K562 (cell line): ENCODE data around the gene IRF3. TPM values are rescaled to one million over a fixed set of nuclear protein-coding genes. Genes with fewer than 3 reads are reported as not detected.
A peak's percentile ranks its signal among the peaks of the same experiment; 100 is the strongest.
"Not testable (repeated sequence)": the region's sequence is repeated elsewhere in the genome, so short reads cannot be mapped to it uniquely, and the experiment has no call there.

Source experiments
- ATAC-seq: fragments of 200-7000 bp; cut with Tn5 transposase; 3 replicates; pipeline ENCODE4 v1.9.1; 2020; ENCODE audit warnings: moderate library complexity
- BruUV-seq: library from RNA; stranded (reverse); fragments of 400-500 nt; replicated peaks from 2 replicates; lab custom pipeline; 2021; lab: Mats Ljungman, UMichigan
- CTCF ChIA-PET: fragments of 300-600 bp; formaldehyde crosslinking; extraction: SDS; loops from one replicate; lab custom pipeline; 2021; ENCODE audit warnings: low intra/inter-chr PET ratio; lab: Yijun Ruan, JAX
- POLR2A ChIA-PET: fragments of 300-600, 350-650 bp; sonication (Branson Sonifier 250); formaldehyde crosslinking; extraction: SDS; loops from one replicate; lab custom pipeline; 2021; ENCODE audit warnings: antibody characterized with exemption, inconsistent platforms; lab: Yijun Ruan, JAX
- DNase-seq, 4 experiments: peaks; one replicate each; pipeline versions ENCODE4 v3.0.0 to v3.0.0-alpha.2; 2011 to 2018; ENCODE audit warnings: low spot score in 3 of 4, mixed read lengths in 3 of 4; ENCODE audit errors: extremely low read depth in 1 of 4
- FAIRE-seq: peaks from 2 replicates; lab custom pipeline; 2011; peaks lifted over from hg19 to GRCh38; lab: Jason Lieb, UNC
- H2AFZ ChIP-seq: 2 replicates; pipeline ENCODE4 v1.6.0; 2011; ENCODE audit warnings: low read depth, low read length, control low read depth, inconsistent platforms
- H3K27ac ChIP-seq: fragments of 200-600 bp; 3 replicates; pipeline ENCODE4 v1.8.0; 2011; ENCODE audit warnings: low read depth, mild to moderate bottlenecking, control low read depth, inconsistent platforms, low read length, moderate library complexity, mixed read lengths; ENCODE audit errors: extremely low read depth
- H3K27me3 ChIP-seq, 2 experiments: fragments of 300-600 bp in 1 of 2; 2 replicates in 1 of 2; 3 replicates in 1 of 2; pipeline versions ENCODE4 v1.6.0 to v1.8.0; 2011; ENCODE audit warnings: inconsistent platforms in 2 of 2, low read length in 2 of 2, mild to moderate bottlenecking in 1 of 2, mixed read lengths in 1 of 2, moderate library complexity in 1 of 2; ENCODE audit not compliant: control insufficient read depth in 2 of 2, insufficient read depth in 2 of 2
- H3K36me3 ChIP-seq: fragments of 300-600 bp; 3 replicates; pipeline ENCODE4 v1.8.0; 2011; ENCODE audit warnings: mild to moderate bottlenecking, low read length, inconsistent platforms; ENCODE audit not compliant: control insufficient read depth, insufficient read depth
- H3K4me1 ChIP-seq, 2 experiments: fragments of 200-600 bp in 1 of 2; replicated peaks in 1 of 2; 2 replicates in 1 of 2; 3 replicates in 1 of 2; pipeline versions ENCODE4 v1.5.1 to v1.8.0; 2011; ENCODE audit warnings: inconsistent platforms in 2 of 2, low read length in 2 of 2, mild to moderate bottlenecking in 1 of 2, mixed read lengths in 1 of 2, moderate library complexity in 1 of 2; ENCODE audit not compliant: control insufficient read depth in 2 of 2, insufficient read depth in 2 of 2
- H3K4me2 ChIP-seq: 2 replicates; pipeline ENCODE4 v1.6.1; 2011; ENCODE audit warnings: low read length, control low read depth, inconsistent platforms, mixed read lengths; ENCODE audit not compliant: insufficient read depth
- H3K4me3 ChIP-seq: fragments of 200-600 bp; sonication (generic), shearing (Covaris generic); 2 replicates; pipeline ENCODE4 v1.5.1; 2016; ENCODE audit warnings: control low read depth, inconsistent platforms
- H3K79me2 ChIP-seq: fragments of 200-600 bp; 3 replicates; pipeline ENCODE4 v1.8.0; 2011; ENCODE audit warnings: low read length, inconsistent platforms; ENCODE audit not compliant: control insufficient read depth, insufficient read depth
- H3K9ac ChIP-seq, 2 experiments: 2 replicates each; pipeline versions ENCODE4 v1.6.0 to v1.6.1; 2011; ENCODE audit warnings: low read depth in 2 of 2, low read length in 2 of 2, control low read depth in 1 of 2, inconsistent platforms in 1 of 2, mild to moderate bottlenecking in 1 of 2, mixed read lengths in 1 of 2; ENCODE audit not compliant: insufficient read depth in 1 of 2
- H3K9me1 ChIP-seq: one replicate; pipeline ENCODE4 v1.6.0; 2011; ENCODE audit warnings: inconsistent platforms, mild to moderate bottlenecking, low read length, moderate library complexity; ENCODE audit not compliant: control insufficient read depth, insufficient read depth
- H3K9me3 ChIP-seq: replicated peaks from 2 replicates; pipeline ENCODE4 v1.5.1; 2011; ENCODE audit warnings: low read depth, low read length, inconsistent platforms; ENCODE audit not compliant: control insufficient read depth, insufficient read depth
- H4K20me1 ChIP-seq: replicated peaks from 2 replicates; pipeline ENCODE4 v1.6.1; 2011; ENCODE audit warnings: low read length, inconsistent platforms, mixed read lengths; ENCODE audit not compliant: control insufficient read depth, insufficient read depth
- CEBPB ChIP-seq: fragments of 450-650 bp; IDR thresholded peaks from 2 replicates; pipeline ENCODE4 v1.6.1; 2016; ENCODE audit warnings: missing genetic modification characterization, missing compliant biosample characterization
- CEBPG ChIP-seq, 3 experiments: fragments of 200-800 bp in 1 of 3; sonication (Bioruptor generic) in 1 of 3; sonication (generic) in 1 of 3; formaldehyde crosslinking in 1 of 3; IDR thresholded peaks in 2 of 3; conservative IDR thresholded peaks in 1 of 3; 2 replicates each; pipeline versions ENCODE4 v1.6.1 to v1.8.0; 2016 to 2022; ENCODE audit warnings: missing compliant biosample characterization in 2 of 3, missing genetic modification characterization in 2 of 3, mild to moderate bottlenecking in 1 of 3, missing genetic modification reagents in 1 of 3
- FOXK1 ChIP-seq: sonication (generic); formaldehyde crosslinking; IDR thresholded peaks from 2 replicates; pipeline ENCODE4 v1.8.0; 2022; ENCODE audit warnings: missing genetic modification reagents, mild to moderate bottlenecking, borderline replicate concordance
- KDM1A ChIP-seq, 2 experiments: fragments of 450-650 bp; IDR thresholded peaks; 2 replicates each; pipeline ENCODE4 v1.6.1; 2016; ENCODE audit warnings: mild to moderate bottlenecking in 2 of 2
- POLR2G ChIP-seq: fragments of 200-400 bp; formaldehyde crosslinking; IDR thresholded peaks from 2 replicates; pipeline ENCODE4 v1.6.1; 2017; ENCODE audit warnings: low read depth, mild to moderate bottlenecking, antibody characterized with exemption, low read length, moderate library complexity
- RCOR1 ChIP-seq, 2 experiments: IDR thresholded peaks; 2 replicates each; pipeline ENCODE4 v1.6.1; 2012; ENCODE audit warnings: low read depth in 2 of 2, low read length in 2 of 2, borderline replicate concordance in 1 of 2, improper control_type of control experiment in 1 of 2
- WGBS: fragments of 100-300 bp; shearing (Covaris generic); methylation state at CpG from one replicate; pipeline ENCODE4 v1.1.6; 2016; ENCODE audit warnings: low coverage, mixed read lengths; ENCODE audit not compliant: insufficient coverage; ENCODE audit errors: missing lambda C conversion rate; 5-methylcytosine and 5-hydroxymethylcytosine counted together
- in situ Hi-C: fragments of 300-500 bp; cut with MboI; formaldehyde crosslinking; loops from 4 replicates; pipeline ENCODE4 v1.15.0; 2018; ENCODE audit warnings: inconsistent platforms, mixed read lengths
- intact Hi-C: fragments of 100-400 bp; cut with micrococcal nuclease; formaldehyde crosslinking; loops from 2 replicates; pipeline ENCODE4 v1.14.2; 2022
- polyA plus RNA-seq, 8 experiments: library from polyadenylated mRNA; depleted of rRNA in 4 of 8; stranded (reverse) in 5 of 8; unstranded in 3 of 8; fragments of >200 nt; fragmentation: Nextera tagmentation in 2 of 8; fragmentation: Illumina TruSeq in 1 of 8; extraction: Ambion mirVana in 2 of 8; extraction: Trizol in 1 of 8; gene quantifications; 2 replicates each; pipeline versions ENCODE4 v1.2.1 to v1.2.3, GENCODE V29; 2011 to 2014; ENCODE audit warnings: inconsistent platforms in 1 of 8, missing spikeins in 1 of 8
- total RNA-seq, 7 experiments: library from RNA; depleted of rRNA in 6 of 7; stranded (reverse); fragments of >200 nt in 6 of 7; fragmentation: Illumina TruSeq in 2 of 7; extraction: Trizol in 2 of 7; gene quantifications; 2 replicates each; pipeline versions ENCODE4 v1.2.1 to v1.2.3, GENCODE V29; 2011 to 2021; ENCODE audit warnings: low replicate concordance in 1 of 7

Gene IRF3
- total and polyA plus RNA-seq, 9 of the 15 experiments (the other 6 are each of a cell fraction or from before 2014, with no cell fraction given) = 7.5 to 145 (median 65.4) TPM

DNA sequence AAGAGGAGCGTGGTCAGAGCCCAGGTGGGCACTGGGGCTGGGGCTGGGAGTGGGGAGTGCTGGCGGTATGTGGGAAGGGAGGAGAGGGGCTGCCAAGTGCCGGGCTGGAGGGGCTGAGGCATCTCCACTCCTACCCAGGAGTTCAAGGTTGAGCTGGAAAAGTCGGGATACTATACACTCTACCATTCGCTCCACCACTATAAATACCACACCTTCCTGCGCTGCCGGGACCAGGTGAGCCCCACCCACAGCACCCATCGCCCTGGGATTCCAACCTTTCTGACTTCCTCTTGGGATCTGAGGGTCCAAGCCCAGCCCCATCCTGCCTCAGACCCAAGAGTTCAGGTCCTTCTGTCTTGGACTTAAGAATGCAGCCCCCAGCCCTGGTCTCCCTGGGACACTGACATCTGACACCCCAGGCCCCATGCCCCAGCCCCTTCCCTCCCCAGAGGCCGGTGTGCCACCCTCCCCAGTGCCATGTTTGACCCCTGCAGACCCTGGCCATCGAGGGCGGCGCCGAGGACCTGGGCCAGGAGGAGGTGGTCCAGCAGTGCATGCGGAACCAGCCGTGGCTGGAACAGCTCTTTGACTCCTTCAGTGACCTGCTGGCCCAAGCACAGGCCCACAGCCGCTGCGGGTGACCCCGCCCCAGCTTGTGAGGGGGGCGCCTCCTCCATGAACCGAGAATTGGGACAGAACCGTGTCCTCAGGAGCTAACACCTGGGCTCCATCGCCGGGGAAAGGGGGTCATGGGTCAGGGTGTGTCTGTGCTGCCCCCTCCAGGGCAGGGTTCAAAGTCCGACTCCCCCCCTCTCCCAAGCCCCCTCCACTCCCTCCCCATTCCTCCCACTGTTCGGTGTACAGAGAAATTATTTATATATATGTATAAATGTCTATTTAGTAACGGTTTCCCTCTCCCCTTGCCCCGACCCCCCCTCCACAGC, 40.4 kb downstream of the IRF3 start:
- ChIA-PET CTCF (no interaction called here), POLR2A (interaction anchor here (0.7 kb wide), 1 partner anchor 156 kb away, joined by 4 read pairs; no protein-coding TSS in a partner anchor)
- Histone ChIP-seq H3K27me3 (no peaks in the 10 kb centered on the region), H3K36me3 (peaks cover 39% of the 10 kb centered on the region; the same call in 1 of the 3 replicates), H3K9me1 (no peaks in the 10 kb centered on the region), H3K27ac (no peak overlapping the region), H3K4me3 (no peak overlapping the region), H3K4me1 (peaks cover 0 to 13% of the 10 kb centered on the region in 2 experiments; a peak in 2 of 5 replicates), H2AFZ (no peak overlapping the region), H4K20me1 (no peaks in the 10 kb centered on the region), H3K9me3 (no peaks in the 10 kb centered on the region), H3K9ac (peak overlapping the region in 1 of 2 experiments; percentile 64; a peak in 2 of 4 replicates), H3K79me2 (no peaks in the 10 kb centered on the region), H3K4me2 (no peak overlapping the region)
- TF ChIP-seq FOXK1 (CRISPR knock-in tag) (no peak), POLR2G (0 out of 2 replicates have a peak, but pooled peaks have one; percentile 16)
- no TSS peak for BruUV-seq
- in situ Hi-C loops (no loop called here), intact Hi-C loops (no loop called here)
- WGBS = 86% methylated on average over 10 of the region's 27 CpGs
- ATAC-seq (peak; percentile 53; the same call in 2 of the 3 replicates), FAIRE-seq (no peak), DNase-seq (no peak)

DNA sequence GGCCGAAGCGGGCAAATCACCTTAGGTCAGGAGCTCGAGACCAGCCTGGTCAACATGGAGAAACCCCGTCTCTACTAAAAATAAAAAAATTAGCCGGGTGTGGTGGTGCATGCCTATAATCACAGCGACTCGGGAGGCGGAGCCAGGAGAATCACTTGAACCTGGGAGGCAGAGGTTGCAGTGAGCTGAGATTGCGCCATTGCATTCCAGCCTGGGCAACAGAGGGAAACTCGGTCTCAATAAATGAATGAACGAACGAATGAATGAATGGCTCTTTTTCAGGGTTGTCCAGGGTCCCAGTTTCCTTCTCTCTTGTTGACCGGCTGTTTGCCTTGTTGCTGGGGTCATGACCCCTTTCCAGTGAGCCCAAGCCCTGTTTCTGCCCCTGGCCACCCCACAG, 47.8 kb downstream of the IRF3 start:
- ATAC-seq; H3K9me1 ChIP-seq; intact Hi-C loops; in situ Hi-C loops; H2AFZ ChIP-seq; H3K27me3 ChIP-seq; H3K27ac ChIP-seq; H4K20me1 ChIP-seq; H3K4me2 ChIP-seq; DNase-seq; H3K4me3 ChIP-seq; BruUV-seq; CTCF ChIA-PET; H3K4me1 ChIP-seq; H3K9ac ChIP-seq; FAIRE-seq; H3K79me2 ChIP-seq; H3K9me3 ChIP-seq; TF ChIP-seq CEBPG (CRISPR knock-in tag; IDR thresholded peaks at IDR 0.05): not testable (repeated sequence)
- TF ChIP-seq CEBPG (tag; conservative IDR thresholded peaks at IDR 0.05 in 1 of 2, IDR thresholded peaks at IDR 0.05 in 1 of 2) (0 out of 4 replicates have a peak, but pooled peaks of 1 of the 2 experiments have one; percentile 17), KDM1A (IDR thresholded peaks at IDR 0.05) (peak; percentile 86 to 90), CEBPB (tag) (peak; percentile 42; the same call in 1 of the 2 replicates), RCOR1 (IDR thresholded peaks at IDR 0.05; ENCODE audit: borderline replicate concordance in 1 of 2, low read depth in 2 of 2, low read length in 2 of 2) (0 out of 4 replicates have a peak, but pooled peaks of 1 of the 2 experiments have one; percentile 6)
- peaks cover 70% of the 10 kb centered on the region; the same call in 1 of the 3 replicates for H3K36me3 ChIP-seq
- WGBS = 85% methylated on average over 13 of the region's 13 CpGs
- POLR2A ChIA-PET = interaction anchor here (0.6 to 1.0 kb wide), 3 partner anchors 25 to 153 kb away, joined by 3 read pairs; no protein-coding TSS in a partner anchor
